Progenitor cell of endocrine pancreas (in vitro differentiated cells): ENCODE measurements around the gene KANSL1. TPM values are rescaled to one million over a fixed set of nuclear protein-coding genes. Genes with fewer than 3 reads are reported as not detected.
A peak's percentile ranks its signal among the peaks of the same experiment; 100 is the strongest.

Experiments used
- DNase-seq: peaks from one replicate; pipeline ENCODE4 v3.0.0; 2021; ENCODE audit warnings: low spot score; ENCODE audit not compliant: unreplicated experiment
- H3K27ac Mint-ChIP-seq: 2 replicates; pipeline ENCODE4 v1.8.0; 2021; ENCODE audit warnings: mild to moderate bottlenecking, moderate library complexity, mixed read lengths
- H3K27me3 Mint-ChIP-seq: 2 replicates; pipeline ENCODE4 v1.8.0; 2021; ENCODE audit warnings: mixed read lengths
- H3K36me3 Mint-ChIP-seq: 2 replicates; pipeline ENCODE4 v1.8.0; 2022; ENCODE audit warnings: mixed read lengths; ENCODE audit not compliant: insufficient read depth
- H3K4me1 Mint-ChIP-seq: 2 replicates; pipeline ENCODE4 v1.8.0; 2021; ENCODE audit warnings: low read depth, mixed read lengths
- H3K4me3 Mint-ChIP-seq: 2 replicates; pipeline ENCODE4 v1.8.0; 2021; ENCODE audit warnings: low read depth, mild to moderate bottlenecking, moderate library complexity, mixed read lengths
- H3K9me3 Mint-ChIP-seq: 2 replicates; pipeline ENCODE4 v1.8.0; 2021; ENCODE audit warnings: low read depth, mixed read lengths
- total RNA-seq: library from RNA; stranded (reverse); gene quantifications from 2 replicates; pipeline ENCODE4 v1.2.1, GENCODE V29; 2021
- TF ChIP-seq, protein P1 (sequence below): fragments of 200-600 bp; sonication (generic); IDR thresholded peaks from one replicate; pipeline ENCODE4 v1.5.0; 2021; ENCODE audit warnings: antibody characterized with exemption, mild to moderate bottlenecking; ENCODE audit not compliant: unreplicated experiment

The KANSL1 gene
- total RNA-seq, 1 donor from 2014 or later: 173 TPM

DNA sequence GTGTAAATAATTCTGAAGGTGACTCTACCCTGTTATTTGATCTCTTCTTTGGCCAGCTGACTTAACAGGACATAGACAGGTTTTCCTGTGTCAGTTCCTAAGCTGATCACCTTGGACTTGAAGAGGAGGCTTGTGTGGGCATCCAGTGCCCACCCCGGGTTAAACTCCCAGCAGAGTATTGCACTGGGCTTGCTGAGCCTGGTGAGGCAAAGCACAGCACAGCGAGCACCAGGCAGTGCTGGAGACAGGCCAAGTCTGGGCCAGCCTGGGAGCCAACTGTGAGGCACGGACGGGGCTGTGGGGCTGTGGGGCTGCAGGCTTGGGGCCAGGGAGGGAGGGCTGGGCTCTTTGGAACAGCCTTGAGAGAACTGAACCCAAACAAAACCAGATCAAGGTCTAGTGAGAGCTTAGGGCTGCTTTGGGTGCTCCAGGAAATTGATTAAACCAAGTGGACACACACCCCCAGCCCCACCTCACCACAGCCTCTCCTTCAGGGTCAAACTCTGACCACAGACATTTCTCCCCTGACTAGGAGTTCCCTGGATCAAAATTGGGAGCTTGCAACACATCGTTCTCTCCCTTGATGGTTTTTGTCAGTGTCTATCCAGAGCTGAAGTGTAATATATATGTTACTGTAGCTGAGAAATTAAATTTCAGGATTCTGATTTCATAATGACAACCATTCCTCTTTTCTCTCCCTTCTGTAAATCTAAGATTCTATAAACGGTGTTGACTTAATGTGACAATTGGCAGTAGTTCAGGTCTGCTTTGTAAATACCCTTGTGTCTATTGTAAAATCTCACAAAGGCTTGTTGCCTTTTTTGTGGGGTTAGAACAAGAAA is 189.1 kb downstream of the KANSL1 start:
- no peak overlapping the region for H3K27ac Mint-ChIP-seq
- no peaks in the 10 kb centered on the region for H3K36me3 Mint-ChIP-seq
- no peak overlapping the region for H3K4me3 Mint-ChIP-seq
- TF ChIP-seq, protein P1, sequence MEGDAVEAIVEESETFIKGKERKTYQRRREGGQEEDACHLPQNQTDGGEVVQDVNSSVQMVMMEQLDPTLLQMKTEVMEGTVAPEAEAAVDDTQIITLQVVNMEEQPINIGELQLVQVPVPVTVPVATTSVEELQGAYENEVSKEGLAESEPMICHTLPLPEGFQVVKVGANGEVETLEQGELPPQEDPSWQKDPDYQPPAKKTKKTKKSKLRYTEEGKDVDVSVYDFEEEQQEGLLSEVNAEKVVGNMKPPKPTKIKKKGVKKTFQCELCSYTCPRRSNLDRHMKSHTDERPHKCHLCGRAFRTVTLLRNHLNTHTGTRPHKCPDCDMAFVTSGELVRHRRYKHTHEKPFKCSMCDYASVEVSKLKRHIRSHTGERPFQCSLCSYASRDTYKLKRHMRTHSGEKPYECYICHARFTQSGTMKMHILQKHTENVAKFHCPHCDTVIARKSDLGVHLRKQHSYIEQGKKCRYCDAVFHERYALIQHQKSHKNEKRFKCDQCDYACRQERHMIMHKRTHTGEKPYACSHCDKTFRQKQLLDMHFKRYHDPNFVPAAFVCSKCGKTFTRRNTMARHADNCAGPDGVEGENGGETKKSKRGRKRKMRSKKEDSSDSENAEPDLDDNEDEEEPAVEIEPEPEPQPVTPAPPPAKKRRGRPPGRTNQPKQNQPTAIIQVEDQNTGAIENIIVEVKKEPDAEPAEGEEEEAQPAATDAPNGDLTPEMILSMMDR: no peak
- peaks cover 3% of the 10 kb centered on the region for H3K27me3 Mint-ChIP-seq
- no peaks in the 10 kb centered on the region for H3K9me3 Mint-ChIP-seq
- H3K4me1 Mint-ChIP-seq: no peaks in the 10 kb centered on the region
- DNase-seq: no peak

DNA sequence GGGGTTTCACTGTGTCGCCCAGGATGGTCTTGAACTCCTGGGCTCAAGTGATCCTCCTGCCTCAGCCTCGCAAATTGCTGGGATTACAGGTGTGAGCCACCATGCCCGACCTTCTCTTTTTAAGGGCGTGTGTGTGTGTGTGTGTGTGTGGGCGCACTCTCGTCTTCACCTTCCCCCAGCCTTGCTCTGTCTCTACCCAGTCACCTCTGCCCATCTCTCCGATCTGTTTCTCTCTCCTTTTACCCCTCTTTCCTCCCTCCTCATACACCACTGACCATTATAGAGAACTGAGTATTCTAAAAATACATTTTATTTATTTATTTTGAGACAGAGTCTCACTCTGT is 190.3 kb downstream of the KANSL1 start:
- no peaks in the 10 kb centered on the region for H3K4me1 Mint-ChIP-seq
- no peaks in the 10 kb centered on the region for H3K9me3 Mint-ChIP-seq
- H3K27ac Mint-ChIP-seq: no peak overlapping the region
- no peak for DNase-seq
- TF ChIP-seq, protein P1: no peak
- no peak overlapping the region for H3K4me3 Mint-ChIP-seq
- H3K27me3 Mint-ChIP-seq: peaks cover 3% of the 10 kb centered on the region
- no peaks in the 10 kb centered on the region for H3K36me3 Mint-ChIP-seq

DNA sequence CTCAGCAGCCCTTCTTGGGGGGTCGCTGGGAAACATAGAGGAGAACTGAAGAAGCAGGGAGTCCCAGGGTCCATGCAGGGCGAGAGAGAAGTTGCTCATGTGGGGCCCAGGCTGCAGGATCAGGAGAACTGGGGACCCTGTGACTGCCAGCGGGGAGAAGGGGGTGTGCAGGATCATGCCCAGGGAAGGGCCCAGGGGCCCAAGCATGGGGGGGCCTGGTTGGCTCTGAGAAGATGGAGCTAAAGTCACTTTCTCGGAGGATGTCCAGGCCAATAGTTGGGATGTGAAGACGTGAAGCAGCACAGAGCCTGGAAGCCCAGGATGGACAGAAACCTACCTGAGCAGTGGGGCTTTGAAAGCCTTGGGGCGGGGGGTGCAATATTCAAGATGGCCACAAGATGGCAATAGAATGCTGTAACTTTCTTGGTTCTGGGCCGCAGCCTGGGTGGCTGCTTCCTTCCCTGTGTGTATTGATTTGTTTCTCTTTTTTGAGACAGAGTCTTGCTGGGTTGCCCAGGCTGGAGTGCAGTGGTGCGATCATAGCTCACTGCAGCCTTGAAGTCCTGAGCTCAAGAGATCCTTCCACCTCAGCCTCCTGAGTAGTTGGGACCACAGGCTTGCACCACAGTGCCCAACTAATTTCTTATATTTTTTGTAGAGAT is 190.8 kb downstream of the KANSL1 start:
- Mint-ChIP-seq H3K36me3 (no peaks in the 10 kb centered on the region), H3K27me3 (peaks cover 3% of the 10 kb centered on the region), H3K27ac (no peak overlapping the region), H3K4me3 (no peak overlapping the region), H3K4me1 (no peaks in the 10 kb centered on the region), H3K9me3 (no peaks in the 10 kb centered on the region)
- DNase-seq: peak; percentile 69
- TF ChIP-seq, protein P1: peak; percentile 91

DNA sequence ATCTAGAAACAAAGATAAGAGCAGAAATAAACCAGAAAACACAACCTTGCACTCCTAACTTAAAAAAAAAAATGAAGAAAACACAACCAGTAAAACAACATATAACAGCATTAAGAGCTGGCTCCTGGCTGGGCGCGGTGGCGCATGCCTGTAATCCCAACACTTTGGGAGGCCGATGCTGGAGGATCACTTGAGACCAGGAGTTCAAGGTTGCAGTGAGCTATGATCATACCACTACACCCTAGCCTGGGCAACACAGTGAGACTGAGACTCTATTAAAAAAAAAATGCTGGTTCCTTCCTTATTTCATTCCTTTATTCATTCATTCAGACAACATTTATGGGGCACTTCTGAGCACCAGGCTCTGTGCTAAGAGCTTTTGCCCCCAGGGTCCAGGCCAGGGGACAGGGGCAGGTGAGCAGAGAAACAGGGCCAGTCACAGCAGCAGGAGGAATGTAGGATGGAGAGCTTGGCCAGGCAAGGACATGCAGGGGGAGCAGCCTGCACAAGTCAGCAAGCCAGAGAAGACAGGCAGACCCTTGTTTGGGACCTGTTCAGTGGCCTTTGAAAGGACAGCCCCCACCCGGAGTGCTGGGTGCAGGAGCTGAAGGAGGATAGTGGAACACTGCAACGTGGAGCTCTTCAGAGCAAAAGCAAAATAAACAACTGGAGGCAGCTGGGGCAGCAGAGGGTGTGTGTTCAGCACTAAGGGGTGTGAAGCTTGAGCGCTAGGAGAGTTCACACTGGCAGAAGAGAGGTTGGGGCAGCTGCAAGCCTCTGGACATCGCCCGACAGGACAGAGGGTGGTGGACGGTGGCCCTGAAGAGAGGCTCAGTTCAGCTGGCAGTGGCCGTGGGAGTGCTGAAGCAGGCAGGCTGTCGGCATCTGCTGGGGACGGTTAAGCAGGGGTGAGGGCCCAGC is 191.6 kb downstream of the KANSL1 start:
- no peaks in the 10 kb centered on the region for H3K36me3 Mint-ChIP-seq
- H3K4me3 Mint-ChIP-seq: no peak overlapping the region

More for the DNA sequence above, 191.6 kb downstream of the KANSL1 start:
- no peaks in the 10 kb centered on the region for H3K9me3 Mint-ChIP-seq
- H3K4me1 Mint-ChIP-seq: no peaks in the 10 kb centered on the region
- peaks cover 3% of the 10 kb centered on the region for H3K27me3 Mint-ChIP-seq
- TF ChIP-seq, protein P1: no peak
- no peak for DNase-seq
- no peak overlapping the region for H3K27ac Mint-ChIP-seq
